Urinary bladder (tissue), 4 donors: ENCODE data around the gene NPL. TPM values are rescaled to one million over a fixed set of nuclear protein-coding genes. Genes with fewer than 3 reads are reported as not detected.

Experiments
- DNase-seq: peaks from one replicate; pipeline ENCODE4 v3.0.0-alpha.2; 2015; ENCODE audit errors: extremely low spot score
- H3K27ac ChIP-seq: one replicate; pipeline ENCODE4 v1.5.1; 2013; ENCODE audit warnings: low read depth, mild to moderate bottlenecking, moderate library complexity
- H3K36me3 ChIP-seq: one replicate; pipeline ENCODE4 v1.6.1; 2013; ENCODE audit warnings: mild to moderate bottlenecking, moderate library complexity; ENCODE audit not compliant: insufficient read depth
- H3K4me1 ChIP-seq: one replicate; pipeline ENCODE4 v1.6.1; 2013; ENCODE audit warnings: mild to moderate bottlenecking, moderate library complexity; ENCODE audit not compliant: insufficient read depth
- H3K4me3 ChIP-seq: one replicate; pipeline ENCODE4 v1.5.1; 2013; ENCODE audit warnings: low read depth, low read length
- WGBS: extraction: QIAGEN DNeasy Blood & Tissue Kit; methylation state at CpG from one replicate; pipeline ENCODE4 v1.1.7; 2013; 5-methylcytosine and 5-hydroxymethylcytosine counted together
- polyA plus RNA-seq: library from polyadenylated mRNA; stranded (reverse); fragments of 200-250 nt; gene quantifications from one replicate; pipeline ENCODE4 v1.2.3, GENCODE V29; 2013
- total RNA-seq: library from RNA; depleted of rRNA; stranded (reverse); fragments of >200 nt; gene quantifications from one replicate; pipeline ENCODE4 v1.2.3, GENCODE V29; 2014
- donor health status: healthy with polysubstance abuse.
- donor health status: healthy.

Gene NPL
- total RNA-seq (10.5 TPM), polyA plus RNA-seq (6.7 TPM)

GRCh38 chr1:182789138-182790076, at the start of gene NPL:
TSS of gene NPL (plus strand) at chr1:182789773. CDS start at chr1:182794372, 4,599 bp downstream.
- WGBS: under 1% methylated on average over 93 of the region's 93 CpGs
- no peak for DNase-seq
- H3K4me3 ChIP-seq: peak within 1 kb of the TSS; percentile 51
- no peaks in the 10 kb centered on the region for H3K36me3 ChIP-seq
- H3K4me1 ChIP-seq: no peaks in the 10 kb centered on the region
- H3K27ac ChIP-seq: peak within 1 kb of the TSS; percentile 44

DNA sequence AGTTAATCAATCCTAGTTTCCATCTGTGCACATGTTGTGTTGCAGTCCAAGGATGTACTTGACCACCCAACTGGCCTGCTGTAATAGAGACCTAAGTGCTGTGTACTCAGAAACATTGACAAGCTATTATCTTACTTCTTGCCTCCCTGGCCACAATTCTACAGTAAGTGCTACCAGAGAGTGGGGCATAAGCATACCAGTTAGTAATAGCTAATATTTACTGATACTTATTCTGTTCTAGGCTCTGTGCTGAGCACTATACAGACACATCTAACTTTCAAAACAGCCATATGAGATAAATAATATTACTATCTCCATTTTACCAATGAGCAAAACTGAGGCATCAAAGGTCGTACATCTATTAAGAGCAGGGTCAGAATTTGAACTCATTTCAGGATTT, 49.5 kb upstream of the NPL start:
- no peak overlapping the region for H3K4me3 ChIP-seq
- 93% methylated on average over 1 of the region's 1 CpG for WGBS
- no peak for DNase-seq
- H3K4me1 ChIP-seq: no peaks in the 10 kb centered on the region
- no peaks in the 10 kb centered on the region for H3K36me3 ChIP-seq
- no peak overlapping the region for H3K27ac ChIP-seq

DNA sequence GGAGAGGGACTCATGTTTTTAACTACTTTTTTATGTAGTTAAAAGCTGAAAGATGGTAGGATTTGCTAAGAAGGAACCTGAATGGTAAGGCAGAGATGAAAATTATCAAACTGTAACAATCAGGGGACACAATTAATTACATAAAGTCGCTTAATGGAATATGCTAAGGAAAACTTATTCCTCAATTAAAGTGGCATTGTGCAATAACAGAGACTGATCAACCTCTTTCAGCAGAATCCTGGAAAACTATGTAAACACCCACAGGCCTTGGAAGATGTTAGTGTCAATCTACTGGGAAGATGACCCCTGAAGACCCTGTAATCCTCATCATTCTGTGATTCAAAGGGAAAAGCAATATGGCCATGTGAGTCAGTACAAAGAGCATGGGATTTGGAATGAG, 46.8 kb upstream of the NPL start:
- Histone ChIP-seq H3K36me3 (no peaks in the 10 kb centered on the region), H3K4me3 (no peak overlapping the region), H3K4me1 (no peaks in the 10 kb centered on the region), H3K27ac (no peak overlapping the region)
- no peak for DNase-seq
- WGBS: 97% methylated on average over 1 of the region's 1 CpG

GRCh38 chr1:182752077-182752988, 37.2 kb upstream of the NPL start:
- H3K27ac ChIP-seq: no peak overlapping the region
- no peak overlapping the region for H3K4me3 ChIP-seq
- WGBS: 63% methylated on average over 14 of the region's 14 CpGs
- DNase-seq: no peak
- no peaks in the 10 kb centered on the region for H3K4me1 ChIP-seq
- H3K36me3 ChIP-seq: no peaks in the 10 kb centered on the region

- H3K36me3 ChIP-seq: no peaks in the 10 kb centered on the region
- no peaks in the 10 kb centered on the region for H3K4me1 ChIP-seq
- no peak overlapping the region for H3K4me3 ChIP-seq
- 66% methylated on average over 7 of the region's 7 CpGs for WGBS
- no peak overlapping the region for H3K27ac ChIP-seq
- DNase-seq: no peak
Measured at GRCh38 chr1:182754087-182754486, 35.5 kb upstream of the NPL start.

GRCh38 chr1:182754543-182755314, 34.8 kb upstream of the NPL start:
- H3K27ac ChIP-seq: no peak overlapping the region
- DNase-seq: no peak
- 64% methylated on average over 4 of the region's 4 CpGs for WGBS
- no peaks in the 10 kb centered on the region for H3K4me1 ChIP-seq
- H3K36me3 ChIP-seq: no peaks in the 10 kb centered on the region
- H3K4me3 ChIP-seq: no peak overlapping the region

DNA sequence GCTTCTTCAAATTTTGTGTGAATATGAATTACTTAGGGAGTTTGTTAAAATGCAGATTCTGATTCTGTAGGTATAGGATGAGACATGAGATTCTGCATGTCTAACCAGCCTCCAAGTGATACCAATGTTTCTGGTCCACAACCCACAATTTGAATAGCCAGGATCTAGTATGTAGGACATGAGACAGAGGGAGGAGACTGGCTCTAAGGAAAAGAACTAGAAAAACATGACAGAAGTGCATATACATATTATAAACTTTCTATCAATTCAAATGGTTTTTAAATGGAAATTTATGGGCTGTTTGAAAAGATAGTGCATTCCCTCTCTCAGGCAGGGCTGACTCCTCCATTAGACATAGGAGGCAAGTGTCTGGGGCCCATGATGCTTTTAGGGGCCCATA, 33.9 kb upstream of the NPL start:
- no peak for DNase-seq
- Histone ChIP-seq H3K36me3 (no peaks in the 10 kb centered on the region), H3K4me1 (no peaks in the 10 kb centered on the region), H3K4me3 (no peak overlapping the region), H3K27ac (no peak overlapping the region)

GRCh38 chr1:182756423-182756822, 33.1 kb upstream of the NPL start:
- no peak overlapping the region for H3K4me3 ChIP-seq
- H3K27ac ChIP-seq: no peak overlapping the region
- H3K4me1 ChIP-seq: no peaks in the 10 kb centered on the region
- DNase-seq: no peak
- no peaks in the 10 kb centered on the region for H3K36me3 ChIP-seq

- H3K27ac ChIP-seq: no peak overlapping the region
- H3K4me3 ChIP-seq: no peak overlapping the region
- no peaks in the 10 kb centered on the region for H3K36me3 ChIP-seq
- 85% methylated on average over 4 of the region's 4 CpGs for WGBS
- DNase-seq: no peak
- no peaks in the 10 kb centered on the region for H3K4me1 ChIP-seq
Measured at GRCh38 chr1:182761396-182762395, 27.9 kb upstream of the NPL start.

DNA sequence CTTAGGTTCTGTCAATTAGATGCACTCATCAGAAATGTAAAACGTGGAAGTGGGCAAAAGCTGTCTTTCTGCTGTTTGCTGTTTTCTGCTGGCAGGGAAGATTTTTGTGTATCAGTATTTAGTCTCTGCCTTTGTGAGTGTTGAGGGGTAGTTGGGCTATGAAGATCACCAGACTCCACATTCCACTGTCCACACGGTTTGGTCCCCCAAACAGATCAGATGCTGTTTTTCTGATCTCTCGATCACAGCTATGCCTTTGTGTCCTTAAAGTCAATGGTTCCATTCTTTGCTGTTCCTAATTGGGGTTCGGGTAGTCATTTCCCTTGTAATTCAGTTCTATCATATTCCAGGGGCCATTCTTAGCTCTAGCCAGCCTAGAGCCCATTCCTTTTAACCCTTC, 27.0 kb upstream of the NPL start:
- no peak overlapping the region for H3K4me3 ChIP-seq
- DNase-seq: no peak
- H3K27ac ChIP-seq: no peak overlapping the region
- H3K36me3 ChIP-seq: no peaks in the 10 kb centered on the region
- WGBS: 84% methylated on average over 4 of the region's 4 CpGs
- no peaks in the 10 kb centered on the region for H3K4me1 ChIP-seq

DNA sequence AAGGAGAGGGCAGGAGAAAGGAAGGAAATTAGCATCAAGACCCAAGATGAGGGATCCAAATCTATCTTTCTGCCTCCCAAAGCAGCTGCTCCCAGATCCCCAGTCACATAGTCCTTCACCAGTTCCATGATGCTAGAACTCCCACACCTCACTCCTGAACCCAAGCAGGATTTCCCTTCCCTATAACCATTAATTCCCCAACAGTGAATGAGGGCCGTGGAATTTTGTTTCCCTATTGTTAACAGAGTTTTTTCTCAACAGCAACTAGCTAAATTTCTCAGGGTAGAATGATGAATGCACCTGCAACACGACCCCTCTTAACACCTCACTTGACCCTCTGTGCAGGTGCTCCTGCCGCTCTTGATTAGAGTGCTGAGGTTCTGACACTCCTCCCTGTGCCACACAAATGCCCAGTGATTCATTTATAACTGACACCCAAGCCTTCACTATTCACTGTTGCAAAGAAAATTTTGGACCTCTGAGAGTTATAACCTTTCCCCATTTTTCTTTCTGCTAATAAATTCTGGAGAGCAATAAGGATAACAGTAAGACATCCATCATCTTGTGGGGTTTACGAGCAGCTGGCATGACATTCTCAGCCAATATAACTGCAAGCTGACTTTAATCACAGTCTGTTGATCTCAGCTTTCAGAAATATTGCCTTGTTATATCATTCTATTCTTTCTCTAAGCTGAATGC, 25.4 kb upstream of the NPL start:
- Histone ChIP-seq H3K36me3 (no peaks in the 10 kb centered on the region), H3K4me3 (no peak overlapping the region), H3K27ac (no peak overlapping the region), H3K4me1 (no peaks in the 10 kb centered on the region)
- no peak for DNase-seq
- 52% methylated on average over 4 of the region's 4 CpGs for WGBS

DNA sequence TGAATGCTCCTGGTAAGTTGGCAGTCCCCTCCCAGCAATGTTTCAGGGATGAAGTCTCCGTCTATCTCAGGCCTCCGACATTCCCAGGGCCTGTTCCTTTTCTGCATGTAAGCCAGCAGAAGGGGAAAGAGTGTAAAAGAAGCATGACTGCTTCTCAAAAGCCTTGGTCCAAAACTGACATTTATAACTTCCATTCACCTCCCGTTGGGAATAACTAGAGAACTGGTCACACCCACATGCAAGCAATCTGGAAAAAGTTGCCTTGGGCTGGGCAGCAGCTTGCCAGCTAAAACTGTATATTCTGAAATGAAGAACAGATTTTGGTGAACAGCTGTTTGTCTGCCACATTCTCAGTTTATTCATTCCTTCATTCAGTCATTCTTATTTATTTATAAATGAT, 24.2 kb upstream of the NPL start:
- DNase-seq: no peak
- Histone ChIP-seq H3K36me3 (no peaks in the 10 kb centered on the region), H3K27ac (no peak overlapping the region), H3K4me3 (no peak overlapping the region), H3K4me1 (no peaks in the 10 kb centered on the region)
- WGBS: 28% methylated on average over 3 of the region's 3 CpGs
